Activated CD8-positive, alpha-beta memory T cell treated with anti-CD3 and anti-CD28 coated beads, Interleukin-2, amount 50 U/mL, for 4 hours (primary cell): ENCODE results near the gene SLC4A7.
A peak's percentile ranks its signal among the peaks of the same experiment; 100 is the strongest.
"Not testable (repeated sequence)": the region's sequence is repeated elsewhere in the genome, so short reads cannot be mapped to it uniquely, and the experiment has no call there.

Experiments used
- DNase-seq: peaks from one replicate; pipeline ENCODE4 v3.0.0-alpha.2; 2020

The SLC4A7 gene

DNA sequence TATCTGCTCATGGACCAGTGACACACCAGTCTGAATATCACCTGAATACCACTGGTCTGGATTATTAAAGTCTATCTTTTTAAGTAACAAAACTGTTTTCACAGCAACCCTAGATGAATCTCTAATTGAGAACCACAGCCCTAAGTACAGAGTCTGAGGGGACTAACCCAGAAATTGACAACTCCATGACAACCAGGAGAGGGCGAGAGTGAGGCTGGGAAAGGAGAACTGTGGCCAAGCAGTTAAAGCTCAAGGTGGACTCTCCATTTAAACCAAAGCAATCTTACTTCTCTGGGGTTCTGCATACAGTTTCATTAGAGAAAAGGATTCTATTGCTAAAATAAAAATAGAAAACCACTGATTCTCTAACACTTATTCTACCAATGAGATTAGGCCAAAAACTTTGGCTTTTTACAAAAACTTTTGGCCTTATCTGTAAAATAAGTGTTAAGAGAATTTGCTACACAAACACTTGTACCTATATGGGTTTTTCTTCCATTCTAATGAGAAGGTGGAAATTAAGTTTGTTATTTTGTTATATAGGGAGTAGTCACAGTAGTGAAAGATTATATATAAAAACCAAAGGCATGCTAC is 126.4 kb downstream of the SLC4A7 start:
- peak; percentile 52 for DNase-seq

GRCh38 chr3:27356976-27357375 is 127.2 kb downstream of the SLC4A7 start:
- DNase-seq = no peak

GRCh38 chr3:27354588-27355203 is 129.5 kb downstream of the SLC4A7 start:
- DNase-seq = no peak

GRCh38 chr3:27354161-27354560 is 130.0 kb downstream of the SLC4A7 start:
- DNase-seq = no peak

DNA sequence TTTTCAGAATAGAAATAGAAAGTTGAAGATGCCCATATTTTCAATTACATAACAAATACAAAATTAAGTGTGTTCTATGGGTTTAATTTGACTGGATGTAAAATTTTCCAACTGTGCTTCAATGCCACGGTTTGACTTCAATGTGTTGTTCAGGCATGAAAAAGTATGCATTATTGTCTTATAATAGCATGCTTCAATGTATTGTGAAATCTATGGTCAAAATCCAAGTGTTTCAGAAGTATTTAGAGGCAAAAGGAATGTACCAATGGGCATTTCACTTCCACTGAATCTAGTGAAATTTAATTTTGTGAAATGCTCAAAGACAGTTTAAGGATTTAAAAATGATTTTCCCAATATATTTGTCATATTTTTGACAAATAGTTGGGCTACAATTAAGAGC is 131.0 kb downstream of the SLC4A7 start:
- no peak for DNase-seq

GRCh38 chr3:27352047-27352446 is 132.1 kb downstream of the SLC4A7 start:
- DNase-seq = no peak

- DNase-seq = no peak
Measured at GRCh38 chr3:27349832-27350231, 134.4 kb downstream of the SLC4A7 start.

- no peak for DNase-seq
Measured at GRCh38 chr3:27345959-27346865, 138.0 kb downstream of the SLC4A7 start.

DNA sequence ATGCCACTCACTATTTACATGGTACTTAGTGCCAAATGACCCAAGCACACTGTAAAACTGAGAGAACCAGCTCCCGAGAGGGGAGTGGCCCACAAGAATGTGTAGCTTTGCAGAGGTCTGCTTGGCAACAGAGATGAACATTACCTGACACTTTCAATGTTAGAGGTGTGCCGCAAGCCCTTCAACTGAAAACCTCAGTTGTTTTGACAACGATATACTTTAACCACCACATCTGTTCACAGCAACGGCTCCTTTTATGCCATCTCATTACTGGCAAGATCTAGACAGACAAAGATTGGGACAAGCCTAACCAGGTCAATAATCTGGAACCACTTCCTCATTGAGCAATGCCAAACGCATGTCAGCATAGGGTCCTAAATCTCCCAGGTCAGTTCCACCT is 138.7 kb downstream of the SLC4A7 start:
- DNase-seq = no peak

GRCh38 chr3:27345045-27345444 is 139.1 kb downstream of the SLC4A7 start:
- DNase-seq = no peak

DNA sequence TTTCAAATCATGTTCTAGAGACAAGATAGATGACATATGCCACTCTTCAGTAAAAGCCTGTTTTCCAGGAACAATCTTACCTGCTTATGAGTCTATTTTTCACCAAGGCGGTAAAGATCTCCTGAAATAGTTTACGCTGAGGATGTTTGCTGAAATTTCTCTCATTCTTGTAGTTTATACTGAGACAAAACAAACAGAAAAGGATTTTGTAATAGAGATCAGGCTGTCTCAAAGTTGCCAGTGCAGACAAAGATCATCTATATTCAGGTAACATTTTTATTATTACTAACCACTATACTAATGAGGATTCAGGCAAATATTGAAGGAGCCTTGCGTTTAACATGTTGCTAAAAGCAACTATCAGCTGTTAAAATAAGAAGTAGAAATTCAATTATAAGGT is 140.0 kb downstream of the SLC4A7 start:
- DNase-seq = no peak

GRCh38 chr3:27342267-27342666 is 141.9 kb downstream of the SLC4A7 start:
- DNase-seq = no peak

GRCh38 chr3:27340534-27340933 is 143.7 kb downstream of the SLC4A7 start:
- DNase-seq = no peak

- no peak for DNase-seq
Measured at GRCh38 chr3:27335571-27335970, 148.6 kb downstream of the SLC4A7 start.

GRCh38 chr3:27333843-27334242 is 150.3 kb downstream of the SLC4A7 start:
- no peak for DNase-seq

DNA sequence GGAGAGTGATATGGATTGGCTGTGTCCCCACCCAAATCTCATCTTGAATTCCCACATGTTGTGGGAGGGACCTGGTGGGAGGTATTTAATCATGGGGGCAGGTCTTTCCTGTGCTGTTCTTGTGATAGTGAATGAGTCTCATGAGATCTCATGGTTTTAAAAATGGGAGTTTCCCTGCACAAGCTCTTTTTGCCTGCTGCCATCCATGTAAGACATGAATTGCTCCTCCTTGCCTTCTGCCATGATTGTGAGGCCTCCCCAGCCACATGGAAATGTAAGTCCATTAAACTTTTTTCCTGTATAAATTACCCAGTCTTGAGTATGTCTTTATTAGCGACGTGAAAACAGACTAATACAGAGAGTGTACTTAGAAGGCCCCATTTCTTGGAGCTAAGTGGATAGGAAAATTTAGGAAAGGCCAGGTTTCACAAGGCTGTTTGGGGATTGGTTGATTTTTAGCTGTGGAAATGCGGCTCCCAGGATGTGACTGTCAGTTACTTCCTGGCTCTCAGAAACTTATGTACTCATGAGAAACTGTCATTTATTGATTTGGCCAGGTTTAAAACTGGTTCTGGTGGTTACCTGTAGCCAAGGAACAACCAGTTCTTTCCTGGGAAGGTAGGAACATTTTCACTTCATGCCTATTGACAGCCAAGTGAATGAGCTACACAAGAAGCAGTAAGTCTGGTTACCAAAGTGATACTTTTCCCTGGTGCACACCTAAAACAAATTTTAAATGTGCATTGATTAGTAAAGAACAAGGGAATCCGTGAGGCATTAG is 155.0 kb downstream of the SLC4A7 start:
- DNase-seq = not testable (repeated sequence)

GRCh38 chr3:27326629-27327545 is 157.3 kb downstream of the SLC4A7 start:
- no peak for DNase-seq

GRCh38 chr3:27326202-27326601 is 158.0 kb downstream of the SLC4A7 start:
- DNase-seq = no peak

- DNase-seq = no peak
Measured at GRCh38 chr3:27325419-27325818, 158.8 kb downstream of the SLC4A7 start.

DNA sequence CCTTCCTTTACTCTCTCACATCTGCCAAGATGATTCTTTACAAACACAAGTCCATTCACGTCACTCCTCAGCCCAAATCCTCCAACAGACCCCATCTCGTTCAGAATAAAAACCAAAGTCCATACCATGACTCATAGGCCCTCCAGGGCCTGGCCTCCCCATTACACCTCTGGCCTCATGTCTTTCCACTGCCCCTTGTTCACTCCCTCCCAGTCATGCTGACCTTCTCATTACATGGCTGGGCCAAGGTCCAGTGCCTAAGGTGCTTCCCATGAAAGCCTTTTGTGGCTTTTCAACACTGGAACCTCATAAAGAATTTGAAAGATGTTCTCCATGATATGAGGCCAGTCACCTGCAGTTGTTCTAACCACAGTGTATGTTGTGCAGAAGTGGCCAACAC is 159.5 kb downstream of the SLC4A7 start:
- DNase-seq = no peak

GRCh38 chr3:27323087-27323570 is 161.1 kb downstream of the SLC4A7 start:
- no peak for DNase-seq
